VCaP (cell line): Measurements from ENCODE around the gene AMPD1.

Experiments
- H3K27ac ChIP-seq: fragments of 450-650 bp; 2 replicates; pipeline ENCODE4 v1.5.1; 2017
- CTCF ChIP-seq: fragments of 450-650 bp; conservative IDR thresholded peaks from 2 replicates; pipeline ENCODE4 v1.5.1; 2017; ENCODE audit warnings: mild to moderate bottlenecking, moderate library complexity

The AMPD1 gene

GRCh38 chr1:114685851-114686250, 9.5 kb downstream of the AMPD1 start:
- no peak overlapping the region for H3K27ac ChIP-seq
- no peak for TF ChIP-seq CTCF

GRCh38 chr1:114677691-114678090, 17.7 kb downstream of the AMPD1 start:
- no peak for TF ChIP-seq CTCF
- H3K27ac ChIP-seq = no peak overlapping the region

GRCh38 chr1:114676115-114676514, 19.2 kb downstream of the AMPD1 start:
- no peak for TF ChIP-seq CTCF
- H3K27ac ChIP-seq = no peak overlapping the region

GRCh38 chr1:114671939-114672275, 23.4 kb downstream of the AMPD1 start:
- no peak overlapping the region for H3K27ac ChIP-seq
- TF ChIP-seq CTCF = no peak

- TF ChIP-seq CTCF = peak; percentile 65
- no peak overlapping the region for H3K27ac ChIP-seq
These were observed 24.1 kb downstream of the AMPD1 start for GRCh38 chr1:114671011-114671938.

- no peak for TF ChIP-seq CTCF
- H3K27ac ChIP-seq = peak overlapping the region; percentile 36
These were observed 25.0 kb downstream of the AMPD1 start for GRCh38 chr1:114670083-114671010.

- H3K27ac ChIP-seq = peak within 1 kb of the TSS; percentile 36
These were observed 25.7 kb downstream of the AMPD1 start, which contains the start of gene DENND2C for GRCh38 chr1:114669562-114670082. Gene DENND2C, minus strand, starts transcription at chr1:114670049. Its CDS starts 44,065 bp downstream, at chr1:114625984.

More at GRCh38 chr1:114669562-114670082, 25.7 kb downstream of the AMPD1 start, which contains the start of gene DENND2C:
- peak; percentile 19; the same call in 1 of the 2 replicates for TF ChIP-seq CTCF
